GM19463 (cell line): ENCODE results near the gene CSTPP1.
"Not testable (repeated sequence)": the region's sequence is repeated elsewhere in the genome, so short reads cannot be mapped to it uniquely, and the experiment has no call there.

Experiments used
- ATAC-seq: cut with Tn5 transposase; IDR thresholded peaks from one replicate; pipeline ENCODE4 v1.9.1; 2021; ENCODE audit warnings: mild to moderate bottlenecking, moderate library complexity; ENCODE audit not compliant: unreplicated experiment

Gene CSTPP1

DNA sequence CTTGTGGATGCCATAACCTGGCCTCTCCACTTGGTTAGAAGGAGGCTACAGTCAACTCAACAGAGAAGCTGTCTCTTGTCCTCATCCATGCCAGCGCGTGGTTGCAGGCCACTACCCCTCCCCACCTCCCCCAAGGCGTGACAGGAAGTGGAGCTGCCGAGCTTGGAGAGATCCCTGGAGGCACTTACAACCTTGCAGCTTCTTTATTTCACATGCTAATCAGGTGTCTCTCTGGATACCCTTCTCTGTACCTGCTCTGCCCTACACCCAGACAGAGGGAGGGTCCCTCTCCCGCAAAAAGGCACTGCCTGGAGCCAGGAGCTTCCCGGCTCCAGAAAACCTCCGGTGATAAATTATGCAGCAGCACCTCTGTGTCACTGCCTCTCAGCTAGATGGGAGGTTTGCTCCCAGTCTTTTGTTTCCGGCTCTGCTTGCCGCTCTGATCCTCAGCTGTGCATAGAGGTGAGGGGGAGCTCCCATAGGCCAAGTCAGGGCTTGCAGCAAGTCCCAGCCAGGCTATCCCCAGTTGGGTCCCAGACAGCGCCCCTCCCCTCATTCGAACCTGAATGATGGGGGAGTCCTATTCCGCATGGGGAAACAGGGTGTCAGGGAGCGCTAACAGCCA, 23.9 kb upstream of the CSTPP1 start:
- no peak for ATAC-seq

DNA sequence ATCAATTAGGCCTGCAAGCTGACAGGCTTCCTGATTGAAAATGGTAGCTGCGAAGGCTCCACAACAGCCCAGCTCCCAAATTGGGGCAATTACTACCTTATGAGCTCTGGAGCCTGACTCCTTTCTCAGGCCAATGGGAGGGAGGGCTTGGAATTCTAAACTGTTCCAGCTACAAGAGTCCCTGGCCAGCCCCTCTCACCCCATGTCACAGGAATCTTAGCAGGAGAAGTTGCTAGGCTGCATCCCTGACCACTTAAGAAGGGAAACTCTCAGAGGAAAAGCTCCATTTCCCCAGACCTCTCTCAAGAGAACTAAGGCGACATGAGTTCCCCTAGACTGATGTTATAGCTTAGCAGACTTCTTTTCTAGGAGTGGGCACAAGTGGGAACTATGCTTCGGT, 23.1 kb upstream of the CSTPP1 start:
- no peak for ATAC-seq

DNA sequence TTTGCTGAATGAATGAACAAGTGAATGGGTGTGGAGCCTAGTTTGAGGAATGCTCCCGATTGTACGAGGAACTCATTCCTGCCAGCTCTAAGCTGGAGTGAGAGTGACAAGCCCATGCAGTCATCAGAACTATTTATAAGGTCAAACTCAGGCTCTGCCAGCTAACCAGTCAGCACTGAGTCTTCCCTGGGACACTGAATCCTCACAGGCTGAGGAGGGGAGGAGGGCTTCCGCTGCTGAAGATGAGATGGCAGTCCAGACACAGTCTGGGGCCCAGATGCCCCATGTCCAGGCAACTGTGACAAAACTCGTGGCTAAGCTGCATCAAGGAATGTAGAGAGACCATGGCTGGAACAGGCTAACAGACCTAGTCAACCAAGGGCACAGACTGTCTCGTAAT, 22.2 kb upstream of the CSTPP1 start:
- ATAC-seq = no peak

GRCh38 chr11:46914910-46915309, 21.7 kb upstream of the CSTPP1 start:
- no peak for ATAC-seq

DNA sequence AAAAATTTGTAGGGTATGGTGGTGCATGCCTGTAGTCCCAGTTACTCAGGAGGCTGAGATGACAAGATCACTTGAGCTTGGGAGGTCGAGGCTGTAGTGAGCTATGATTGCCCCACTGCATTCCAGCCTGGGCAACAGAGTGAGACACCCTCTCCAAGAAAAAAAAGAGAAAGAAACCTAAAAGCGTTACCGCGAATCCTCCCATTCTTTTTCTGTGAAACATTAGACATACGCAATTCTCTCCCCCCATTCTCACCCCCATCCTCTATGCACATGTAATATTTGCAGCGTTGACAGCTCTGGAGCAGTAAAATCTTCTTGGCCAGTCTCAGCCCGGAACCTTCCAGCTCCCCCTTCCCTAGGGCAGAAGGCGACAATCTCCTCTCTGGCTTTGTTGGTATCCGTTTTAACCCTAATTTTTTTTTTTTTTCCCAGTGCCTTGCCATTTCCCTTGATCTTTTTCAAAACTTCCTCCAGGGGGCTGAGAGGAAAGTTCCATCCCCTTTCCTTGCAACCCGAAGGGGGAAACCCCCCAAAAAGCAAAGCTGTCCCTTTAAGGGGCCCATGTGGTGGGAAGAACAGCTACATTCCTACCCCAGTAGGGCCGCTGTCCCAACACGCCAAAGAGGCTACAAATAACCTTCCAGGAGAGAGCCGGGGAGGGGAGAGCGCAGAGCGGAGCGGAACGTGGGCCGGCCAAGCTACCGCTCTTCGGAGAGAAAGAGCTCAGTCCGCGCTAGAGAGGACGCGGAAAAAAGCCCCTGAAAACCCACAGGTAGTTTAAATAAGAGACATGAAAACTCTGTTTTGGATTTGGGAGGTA, 20.1 kb upstream of the CSTPP1 start:
- no peak for ATAC-seq

GRCh38 chr11:46917109-46917761, 19.3 kb upstream of the CSTPP1 start:
- no peak for ATAC-seq

- no peak for ATAC-seq
Measured at GRCh38 chr11:46917762-46918082, 18.8 kb upstream of the CSTPP1 start.

- ATAC-seq = peak; percentile 62
Measured at GRCh38 chr11:46918083-46918787, 18.3 kb upstream of the CSTPP1 start, which contains the start of gene LRP4. TSS of gene LRP4 (minus strand) at chr11:46918550. CDS start at chr11:46918379, 171 bp downstream.

GRCh38 chr11:46918788-46919513, 17.6 kb upstream of the CSTPP1 start:
- no peak for ATAC-seq

DNA sequence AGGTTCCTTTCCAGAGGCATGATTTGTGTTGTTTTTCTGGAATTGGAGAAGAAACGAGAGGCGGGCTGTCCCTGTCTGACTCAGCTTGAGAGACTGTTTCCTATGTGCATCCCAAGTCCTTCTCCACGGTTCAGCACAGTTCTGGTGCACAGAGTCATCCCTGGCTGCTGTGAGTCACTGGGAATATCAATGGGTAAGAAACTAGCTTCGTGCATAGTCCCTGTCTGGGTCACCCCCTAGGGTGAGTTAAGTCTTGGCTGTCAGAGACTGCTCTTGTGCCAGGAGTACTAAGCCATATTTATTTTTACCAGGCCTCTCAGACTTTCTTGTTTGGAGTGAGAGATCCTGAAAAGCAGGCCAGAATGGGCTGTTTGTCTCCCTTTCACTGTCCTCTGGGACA, 15.8 kb upstream of the CSTPP1 start:
- ATAC-seq = no peak

- not testable (repeated sequence) for ATAC-seq
Measured at GRCh38 chr11:46927928-46928327, 8.6 kb upstream of the CSTPP1 start.

DNA sequence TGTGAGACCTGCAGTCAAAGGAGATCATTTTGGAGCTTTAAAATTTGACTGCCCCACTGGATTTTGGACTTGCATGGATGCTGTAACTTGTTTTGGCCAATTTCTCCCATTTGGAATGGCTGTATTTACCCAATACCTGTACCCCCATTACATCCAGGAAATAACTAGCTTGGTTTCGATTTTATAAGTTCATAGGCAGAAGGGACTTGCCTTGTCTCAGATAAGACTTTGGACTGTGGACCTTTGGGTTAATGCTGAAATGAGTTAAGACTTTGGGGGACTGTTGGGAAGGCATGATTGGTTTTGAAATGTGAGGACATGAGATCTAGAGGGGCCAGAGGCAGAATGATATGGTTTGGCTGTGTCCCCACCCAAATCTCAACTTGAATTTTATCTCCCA, 7.9 kb upstream of the CSTPP1 start:
- ATAC-seq = not testable (repeated sequence)

DNA sequence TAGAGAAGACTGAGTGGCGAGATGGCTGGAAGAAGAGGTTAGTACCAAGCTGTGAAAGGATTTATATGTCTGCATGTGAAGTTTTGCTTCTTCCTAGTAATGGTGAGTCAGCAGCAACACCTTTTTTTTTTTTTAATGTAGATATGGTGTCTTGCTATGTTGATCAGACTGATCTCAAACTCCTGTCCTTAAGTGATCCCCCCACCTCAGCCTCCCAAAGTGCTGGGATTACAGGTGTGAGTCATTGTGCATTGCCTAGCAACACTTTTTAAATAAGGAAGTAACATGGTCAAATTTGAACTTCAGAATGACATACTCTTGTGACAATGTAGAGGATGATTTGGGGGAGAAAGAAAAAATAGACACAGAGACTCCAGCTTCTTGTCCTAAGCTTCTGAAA, 6.5 kb upstream of the CSTPP1 start:
- no peak for ATAC-seq

DNA sequence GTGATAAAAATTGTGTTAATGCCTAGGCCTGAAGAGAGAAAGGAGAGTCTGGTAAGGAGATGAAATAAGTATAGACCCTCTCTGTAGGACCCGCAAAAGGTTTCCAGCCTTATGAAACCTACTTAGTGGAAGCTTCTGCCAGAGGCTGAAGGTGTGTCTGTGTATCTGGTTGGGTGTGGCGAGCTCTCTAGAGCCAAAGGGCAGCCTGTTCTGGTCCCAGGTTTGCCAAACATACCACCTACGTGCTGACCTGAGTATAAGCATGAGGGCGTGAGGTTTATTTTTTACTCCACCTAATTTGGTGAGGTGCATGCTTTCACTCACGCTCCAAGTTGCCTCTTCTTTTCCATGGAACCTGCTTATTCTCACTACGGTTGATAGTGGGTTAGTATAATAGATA, 5.6 kb downstream of the CSTPP1 start:
- no peak for ATAC-seq

DNA sequence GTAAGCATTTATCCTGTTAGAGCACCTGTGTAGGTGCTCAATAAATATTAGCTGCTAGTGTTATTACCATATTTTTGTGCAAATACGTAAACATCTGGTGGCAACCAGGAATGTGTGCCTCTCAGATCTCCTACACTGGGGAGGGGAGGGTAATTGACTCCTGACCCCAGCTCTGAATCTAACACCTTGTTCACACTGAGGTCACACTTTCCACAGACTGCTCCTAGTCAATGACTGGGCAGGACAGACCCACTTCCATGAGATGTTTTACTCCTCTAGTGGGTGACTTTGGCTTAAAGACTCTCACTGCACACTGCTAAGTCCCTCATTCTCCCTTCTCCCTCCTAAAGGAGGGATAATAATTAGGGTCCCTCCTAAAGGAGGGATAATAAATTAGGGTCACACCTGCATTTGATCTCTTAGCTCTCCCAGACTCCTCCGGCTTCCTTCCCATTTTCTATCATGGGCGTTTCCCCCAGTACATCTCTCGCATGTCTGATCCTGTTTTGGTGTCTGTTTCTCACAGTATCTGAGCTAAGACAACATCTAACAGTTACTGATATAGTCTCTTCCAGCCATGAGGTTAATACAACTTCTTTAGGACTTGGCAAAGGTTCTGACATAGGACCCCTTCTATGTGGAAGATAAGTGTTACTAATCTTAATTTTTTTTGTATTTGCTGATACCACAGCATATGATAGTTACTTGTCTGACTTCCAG, 8.0 kb downstream of the CSTPP1 start:
- ATAC-seq = no peak

DNA sequence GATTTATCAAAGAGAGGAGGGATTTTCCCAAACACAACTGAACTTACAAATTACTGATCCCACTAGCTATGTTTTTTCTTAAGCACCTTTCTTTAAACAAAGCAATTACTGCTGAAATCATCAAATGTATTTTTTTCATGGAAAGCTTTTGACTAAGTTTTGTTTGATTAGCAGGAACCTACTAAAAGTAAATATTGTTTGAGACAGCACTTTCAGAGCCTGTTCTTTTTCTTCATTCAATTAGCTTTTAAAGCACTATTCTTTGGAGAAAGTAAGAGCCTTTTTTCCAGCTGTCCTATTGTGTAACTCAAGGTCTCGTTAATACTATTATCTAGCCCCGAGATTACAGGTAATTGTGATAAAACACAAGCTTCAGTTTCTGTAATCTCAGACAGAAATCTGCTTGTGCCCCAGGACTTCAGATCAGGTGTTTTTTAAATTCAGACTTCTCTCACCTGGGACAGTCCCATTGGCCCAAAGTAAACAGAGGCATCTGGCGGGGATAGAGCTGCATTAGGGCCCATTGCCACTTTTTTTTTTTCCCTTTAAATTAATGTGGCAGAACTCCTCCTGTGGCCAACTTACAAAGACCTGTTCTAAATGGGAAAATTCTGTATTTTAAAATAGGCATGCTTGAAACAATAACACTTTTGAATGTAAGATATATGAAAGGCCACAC, 11.0 kb downstream of the CSTPP1 start:
- ATAC-seq = no peak

DNA sequence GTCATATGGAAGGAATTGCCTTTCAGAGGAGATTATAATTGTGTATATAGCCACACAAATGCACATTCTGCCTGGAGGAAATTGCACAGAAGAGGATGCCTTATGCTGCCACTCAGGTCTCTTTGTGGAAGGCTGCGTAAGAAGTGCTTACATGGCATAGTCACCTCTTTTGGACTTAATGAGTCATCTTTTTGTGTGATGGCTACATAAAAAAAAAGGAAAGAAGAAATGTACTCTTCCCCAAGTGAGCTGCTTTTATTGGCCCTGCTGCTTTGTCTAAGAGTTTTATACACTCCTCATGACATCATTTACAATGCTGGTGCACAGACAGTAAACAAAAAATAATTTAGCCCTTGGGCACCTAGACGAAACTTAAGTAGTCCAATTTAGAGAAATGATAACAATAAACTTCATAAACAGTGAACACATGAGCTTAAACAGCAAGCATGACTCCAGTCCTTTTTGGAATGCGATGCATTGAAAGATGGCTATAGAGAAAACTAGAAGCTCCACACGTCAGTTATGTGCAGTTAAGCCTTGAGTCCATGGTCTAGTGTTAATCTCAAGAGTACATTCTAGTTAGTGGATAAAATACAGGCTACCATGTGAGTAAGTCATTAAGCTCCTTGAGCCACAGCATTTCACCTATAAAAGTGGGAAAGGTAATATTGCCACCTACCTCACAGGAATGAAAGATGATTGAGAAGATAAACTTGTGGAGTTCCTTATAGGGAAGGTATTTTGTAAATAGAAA, 12.0 kb downstream of the CSTPP1 start:
- no peak for ATAC-seq

- no peak for ATAC-seq
Measured at GRCh38 chr11:46949297-46949696, 12.7 kb downstream of the CSTPP1 start.

GRCh38 chr11:46951864-46952263, 15.3 kb downstream of the CSTPP1 start:
- ATAC-seq = no peak
